H1 (cell line): Measurements from ENCODE around the gene RNF220. TPM values are rescaled to one million over a fixed set of nuclear protein-coding genes. Genes with fewer than 3 reads are reported as not detected.

Experiments
- CTCF ChIA-PET: fragments of 300-600 bp; sonication (Branson Sonifier 250); formaldehyde crosslinking; loops from one replicate; lab custom pipeline; 2021; ENCODE audit not compliant: partially characterized antibody; lab: Charles Lee
- POLR2A ChIA-PET: fragments of 300-600 bp; sonication (Branson Sonifier 250); formaldehyde crosslinking; loops from one replicate; lab custom pipeline; 2021; ENCODE audit warnings: inconsistent platforms; ENCODE audit not compliant: partially characterized antibody; lab: Charles Lee
- DNase-seq, 2 experiments: peaks; one replicate each; pipeline versions ENCODE4 v3.0.0 to v3.0.0-alpha.2; 2010 to 2022; ENCODE audit warnings: low spot score in 2 of 2, low read depth in 1 of 2, mixed read lengths in 1 of 2
- FAIRE-seq: peaks from 2 replicates; lab custom pipeline; 2011; peaks lifted over from hg19 to GRCh38; lab: Jason Lieb, UNC
- H2AFZ ChIP-seq: 2 replicates; pipeline ENCODE4 v1.8.1; 2012; ENCODE audit warnings: low read length, inconsistent platforms
- H2AK5ac ChIP-seq: 2 replicates; pipeline ENCODE4 v1.6.1; 2013; ENCODE audit warnings: low read depth, low read length
- H2BK120ac ChIP-seq: replicated peaks from 2 replicates; pipeline ENCODE3; 2013; ENCODE audit warnings: low read depth, low read length, inconsistent platforms
- H2BK12ac ChIP-seq: 2 replicates; pipeline ENCODE4 v1.6.1; 2013; ENCODE audit warnings: low read depth, low read length
- H2BK15ac ChIP-seq: 2 replicates; pipeline ENCODE4 v1.6.1; 2013; ENCODE audit warnings: low read length
- H2BK20ac ChIP-seq: 2 replicates; pipeline ENCODE4 v1.6.1; 2013; ENCODE audit warnings: low read length
- H2BK5ac ChIP-seq: 2 replicates; pipeline ENCODE4 v1.6.1; 2013; ENCODE audit warnings: low read depth, low read length
- H3K14ac ChIP-seq: 2 replicates; pipeline ENCODE4 v1.6.1; 2013; ENCODE audit warnings: inconsistent platforms; ENCODE audit not compliant: insufficient read length
- H3K18ac ChIP-seq: 2 replicates; pipeline ENCODE4 v1.6.1; 2013; ENCODE audit warnings: low read length; ENCODE audit errors: extremely low read depth
- H3K23ac ChIP-seq: 2 replicates; pipeline ENCODE4 v1.6.1; 2013; ENCODE audit warnings: inconsistent platforms; ENCODE audit not compliant: insufficient read length
- H3K23me2 ChIP-seq: 2 replicates; pipeline ENCODE4 v1.6.1; 2013; ENCODE audit warnings: low read depth, low read length
- H3K27ac ChIP-seq: 2 replicates; pipeline ENCODE4 v1.6.1; 2011; ENCODE audit warnings: low read depth, low read length, inconsistent platforms
- H3K27me3 ChIP-seq, 4 experiments: replicated peaks in 1 of 4; 1 replicate in 1 of 4; 2 replicates in 3 of 4; pipeline versions ENCODE4 v1.6.1 to v1.8.1; 2011 to 2013; ENCODE audit warnings: low read length in 3 of 4, mild to moderate bottlenecking in 3 of 4, inconsistent platforms in 2 of 4, mixed read lengths in 2 of 4, moderate library complexity in 1 of 4; ENCODE audit not compliant: control insufficient read depth in 3 of 4, insufficient read depth in 3 of 4; ENCODE audit errors: extremely low read depth in 1 of 4
- H3K36me3 ChIP-seq, 4 experiments: 2 replicates each; pipeline versions ENCODE4 v1.6.1 to v1.8.1; 2011 to 2013; ENCODE audit warnings: mild to moderate bottlenecking in 4 of 4, low read length in 3 of 4, moderate library complexity in 2 of 4, control low read depth in 1 of 4, inconsistent platforms in 1 of 4; ENCODE audit not compliant: insufficient read depth in 4 of 4, control insufficient read depth in 2 of 4
- H3K4ac ChIP-seq: replicated peaks from 2 replicates; pipeline ENCODE3; 2013; ENCODE audit warnings: low read length, low read depth, mixed read lengths, inconsistent platforms; ENCODE audit not compliant: insufficient read length
- H3K4me1 ChIP-seq, 4 experiments: replicated peaks in 1 of 4; 1 replicate in 1 of 4; 2 replicates in 3 of 4; pipeline versions ENCODE4 v1.6.1 to v1.8.1; 2011 to 2013; ENCODE audit warnings: low read length in 3 of 4, inconsistent platforms in 2 of 4, mixed read lengths in 1 of 4; ENCODE audit not compliant: insufficient read depth in 4 of 4, control insufficient read depth in 3 of 4
- H3K4me2 ChIP-seq, 2 experiments: 2 replicates each; pipeline versions ENCODE4 v1.6.1 to v1.8.1; 2011 to 2013; ENCODE audit warnings: low read depth in 2 of 2, low read length in 2 of 2, control low read depth in 1 of 2, inconsistent platforms in 1 of 2, mild to moderate bottlenecking in 1 of 2; ENCODE audit not compliant: insufficient read depth in 1 of 2
- H3K4me3 ChIP-seq, 4 experiments: fragments of 200-600, 300-600 bp in 1 of 4; sonication (generic), shearing (Covaris generic), sonication (Bioruptor Twin) in 1 of 4; 2 replicates each; pipeline versions ENCODE4 v1.5.1 to v1.8.1; 2011 to 2016; ENCODE audit warnings: low read length in 4 of 4, low read depth in 3 of 4, control low read depth in 2 of 4, inconsistent platforms in 2 of 4, mild to moderate bottlenecking in 2 of 4, mixed read lengths in 1 of 4, moderate library complexity in 1 of 4; ENCODE audit not compliant: insufficient read depth in 2 of 4; ENCODE audit errors: extremely low read depth in 1 of 4
- H3K56ac ChIP-seq: replicated peaks from 2 replicates; pipeline ENCODE3; 2013; ENCODE audit warnings: low read depth, mild to moderate bottlenecking, mixed read lengths, low read length, inconsistent platforms; ENCODE audit not compliant: insufficient read length
- H3K79me1 ChIP-seq: 2 replicates; pipeline ENCODE4 v1.6.1; 2013; ENCODE audit warnings: low read depth, low read length, control low read depth
- H3K79me2 ChIP-seq, 2 experiments: 2 replicates each; pipeline versions ENCODE4 v1.6.1 to v1.8.1; 2012 to 2013; ENCODE audit warnings: low read length in 2 of 2, mild to moderate bottlenecking in 2 of 2, inconsistent platforms in 1 of 2; ENCODE audit not compliant: insufficient read depth in 2 of 2, control insufficient read depth in 1 of 2
- H3K9ac ChIP-seq, 4 experiments: replicated peaks in 1 of 4; 1 replicate in 1 of 4; 2 replicates in 3 of 4; pipeline versions ENCODE4 v1.6.1 to v1.8.1; 2011 to 2013; ENCODE audit warnings: low read depth in 3 of 4, low read length in 3 of 4, control low read depth in 2 of 4, mild to moderate bottlenecking in 2 of 4, moderate library complexity in 2 of 4, inconsistent platforms in 1 of 4; ENCODE audit errors: extremely low read depth in 1 of 4
- H3K9me3 ChIP-seq, 2 experiments: 2 replicates each; pipeline versions ENCODE4 v1.6.1 to v1.8.1; 2012 to 2013; ENCODE audit warnings: mild to moderate bottlenecking in 2 of 2, moderate library complexity in 2 of 2, control low read depth in 1 of 2, inconsistent platforms in 1 of 2, low read depth in 1 of 2, low read length in 1 of 2, mixed read lengths in 1 of 2; ENCODE audit not compliant: insufficient read depth in 2 of 2
- H4K20me1 ChIP-seq, 2 experiments: replicated peaks in 1 of 2; 2 replicates each; pipeline versions ENCODE3 to v1.8.1; 2011 to 2013; ENCODE audit warnings: inconsistent platforms in 2 of 2, low read length in 2 of 2, mild to moderate bottlenecking in 1 of 2; ENCODE audit not compliant: insufficient read depth in 2 of 2, control insufficient read depth in 1 of 2
- H4K5ac ChIP-seq: 2 replicates; pipeline ENCODE4 v1.6.1; 2013; ENCODE audit warnings: low read length, low read depth, mixed read lengths, inconsistent platforms; ENCODE audit not compliant: insufficient read length
- H4K8ac ChIP-seq: 2 replicates; pipeline ENCODE4 v1.8.0; 2013; ENCODE audit warnings: mild to moderate bottlenecking, moderate library complexity, low read length, inconsistent platforms; ENCODE audit not compliant: insufficient read depth; ENCODE audit errors: extremely low read depth
- H4K91ac ChIP-seq: replicated peaks from 2 replicates; pipeline ENCODE3; 2013; ENCODE audit warnings: low read length, mixed read lengths, inconsistent platforms; ENCODE audit not compliant: insufficient read length
- CBX8 ChIP-seq: fragments of 300-800, 300-1000 bp; sonication (generic); IDR thresholded peaks from 2 replicates; pipeline ENCODE4 v1.7.1; 2016; ENCODE audit warnings: low read depth, low read length, borderline replicate concordance
- KDM1A ChIP-seq: fragments of 200-600, 300-600 bp; sonication (generic); IDR thresholded peaks from 2 replicates; pipeline ENCODE4 v1.7.1; 2016; ENCODE audit warnings: mild to moderate bottlenecking, low read length, borderline replicate concordance
- RFX5 ChIP-seq: IDR thresholded peaks from 2 replicates; pipeline ENCODE4 v1.6.1; 2011; ENCODE audit warnings: low read depth, low read length, improper control_type of control experiment, borderline replicate concordance
- SIX5 ChIP-seq: IDR thresholded peaks from 2 replicates; pipeline ENCODE4 v1.6.1; 2011; ENCODE audit warnings: mild to moderate bottlenecking, low read depth, low read length
- WGBS, 2 experiments: shearing (Covaris generic) in 1 of 2; methylation state at CpG; one replicate each; pipeline versions ENCODE4 v1.1.6 to v1.1.7; 2013 to 2015; ENCODE audit warnings: low lambda C conversion rate in 2 of 2, mixed read lengths in 2 of 2, inconsistent platforms in 1 of 2, low coverage in 1 of 2, missing lambda C conversion rate in 1 of 2; ENCODE audit not compliant: insufficient replicate concordance in 2 of 2, insufficient coverage in 1 of 2, insufficient read length in 1 of 2; ENCODE audit errors: extremely low coverage in 1 of 2, missing lambda C conversion rate in 1 of 2; 5-methylcytosine and 5-hydroxymethylcytosine counted together
- polyA plus RNA-seq, 7 experiments: library from polyadenylated mRNA; depleted of rRNA in 3 of 7; stranded (reverse) in 5 of 7; unstranded in 2 of 7; fragments of >200 nt in 5 of 7; fragments of 200-250 nt in 2 of 7; gene quantifications; 1 replicate in 5 of 7; 2 replicates in 1 of 7; 4 replicates in 1 of 7; pipeline versions ENCODE4 v1.2.1 to v1.2.3, GENCODE V29; 2011 to 2013; ENCODE audit warnings: missing spikeins in 2 of 7, mixed read lengths in 2 of 7
- total RNA-seq: library from RNA; stranded (reverse); fragmentation: NEBNext Ultra II Directional; extraction: Animal tissue kit (Norgen Biotek cat#: 25700); gene quantifications from 2 replicates; pipeline ENCODE4 v1.2.1, GENCODE V29; 2021

RNF220 gene
- total and polyA plus RNA-seq, 2 of the 8 experiments (the other 6 are each of a cell fraction or from before 2014, with no cell fraction given) = 123 to 160 TPM

GRCh38 chr1:44539991-44540730 lies 135.1 kb downstream of the RNF220 start:
- Histone ChIP-seq H3K4me2 (no peak overlapping the region), H3K4me3 (no peak overlapping the region), H3K9me3 (no peaks in the 10 kb centered on the region), H2BK5ac (peak overlapping the region; percentile 50; the same call in 1 of the 2 replicates), H3K9ac (no peak overlapping the region), H2AFZ (no peak overlapping the region), H3K23ac (no peak overlapping the region), H3K4me1 (peaks cover 26 to 58% (median 52%) of the 10 kb centered on the region in 4 experiments), H2BK12ac (peak overlapping the region; percentile 86), H3K18ac (peak overlapping the region; percentile 55; the same call in 1 of the 2 replicates), H3K4ac (peak overlapping the region; percentile 54), H2BK20ac (peak overlapping the region; percentile 68; the same call in 1 of the 2 replicates), H3K79me2 (peaks cover 0 to 18% of the 10 kb centered on the region in 2 experiments; a peak in 3 of 4 replicates), H2BK120ac (peak overlapping the region; percentile 14), H3K27ac (no peak overlapping the region), H4K91ac (peak overlapping the region; percentile 83), H3K14ac (no peak overlapping the region), H3K79me1 (no peaks in the 10 kb centered on the region; the same call in 1 of the 2 replicates), H4K8ac (no peak overlapping the region), H4K5ac (no peak overlapping the region), H2AK5ac (peak overlapping the region; percentile 34; the same call in 1 of the 2 replicates), H3K23me2 (peaks cover 2% of the 10 kb centered on the region; the same call in 1 of the 2 replicates), H4K20me1 (no peaks in the 10 kb centered on the region), H3K56ac (no peak overlapping the region), H3K27me3 (peaks cover 0 to 8% (median 1%) of the 10 kb centered on the region in 4 experiments; a peak in 1 of 7 replicates), H2BK15ac (peak overlapping the region; percentile 20), H3K36me3 (no peaks in the 10 kb centered on the region)
- WGBS, 2 experiments = 83% methylated on average over 6 of the region's 6 CpGs; no CpG with 5 or more reads in 1 of the 2 experiments
- TF ChIP-seq SIX5 (no peak), KDM1A (no peak), CBX8 (no peak), RFX5 (no peak)
- CTCF ChIA-PET = interaction anchor here (0.5 to 12.2 kb wide), 12 partner anchors 9 to 162 kb away, joined by 3 to 78 read pairs (median 4); no protein-coding TSS in a partner anchor
- FAIRE-seq = no peak
- no peak for DNase-seq
- POLR2A ChIA-PET = interaction anchor here (0.6 to 1.2 kb wide), 6 partner anchors 16 to 765 kb away, joined by 3 to 5 read pairs (median 3); partner anchors contain the start of gene RNF220
